Embryonic facial prominence (tissue), 1 donor: ENCODE data around the gene LRP3.

Source experiments
- DNase-seq: peaks from one replicate; pipeline ENCODE4 v3.0.0-alpha.2; 2016; ENCODE audit errors: extremely low spot score

Gene LRP3

GRCh38 chr19:33254245-33254824 is 60.2 kb downstream of the LRP3 start:
- DNase-seq: no peak

DNA sequence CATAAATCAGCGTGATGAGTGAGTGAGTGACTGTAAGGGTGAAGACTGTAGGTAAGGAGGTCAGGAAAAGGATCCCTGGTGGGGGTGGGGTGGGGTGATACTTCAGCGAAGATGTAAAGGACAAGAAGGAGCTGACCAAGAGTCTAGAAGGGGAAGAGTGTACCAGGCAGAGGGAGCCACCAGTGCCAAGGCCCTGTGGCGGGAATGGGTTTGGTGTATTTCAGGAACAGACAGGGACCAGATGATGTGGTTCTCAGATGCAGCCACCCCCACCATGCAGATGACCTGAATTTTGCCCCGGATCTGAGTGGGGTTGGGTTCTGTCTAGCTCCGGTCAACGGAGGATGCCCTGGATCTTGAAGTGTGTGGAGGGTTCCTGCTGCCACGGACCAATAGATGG is 61.7 kb downstream of the LRP3 start:
- no peak for DNase-seq

DNA sequence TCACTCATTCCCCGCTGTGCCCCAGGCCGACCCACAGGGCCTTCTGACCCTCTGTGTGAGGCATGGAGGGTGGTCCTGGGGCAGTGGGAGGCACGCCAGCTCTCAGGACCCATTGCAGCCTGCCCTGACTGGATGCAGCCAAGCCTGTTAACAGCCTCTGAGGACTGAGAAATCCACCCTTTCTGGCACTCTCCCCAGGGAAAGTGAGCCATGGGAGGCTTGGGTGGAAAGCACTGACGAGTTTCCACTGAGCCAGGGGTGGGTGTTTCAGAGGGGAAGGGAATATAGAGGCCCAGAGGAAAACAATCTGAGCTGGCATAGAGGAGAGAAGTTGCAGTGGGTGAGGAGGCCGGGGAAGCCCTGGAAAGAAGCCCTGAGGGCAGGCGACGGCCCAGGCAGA is 62.1 kb downstream of the LRP3 start:
- DNase-seq: no peak

DNA sequence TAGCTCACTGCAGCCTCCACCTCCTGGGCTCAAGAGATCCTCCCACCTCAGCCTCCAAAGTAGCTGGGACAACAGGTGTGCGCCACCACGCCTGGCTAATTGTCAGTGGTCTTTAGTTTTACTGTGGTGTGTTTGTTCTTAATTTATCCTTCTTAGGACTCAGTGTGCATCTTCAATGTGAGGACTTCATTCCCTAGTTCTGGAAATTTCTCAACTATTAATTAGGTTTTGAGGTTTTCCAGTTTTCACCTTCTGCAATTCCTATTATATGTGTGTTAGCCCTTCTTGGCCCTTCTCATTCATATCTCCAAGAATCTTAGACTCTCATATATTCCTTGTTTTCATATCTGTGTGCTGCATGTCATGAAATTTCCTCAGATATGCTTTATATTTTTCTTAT is 63.7 kb downstream of the LRP3 start:
- no peak for DNase-seq
